ENCODE measurements around the gene NECTIN2. TPM values are rescaled to one million over a fixed set of nuclear protein-coding genes. Genes with fewer than 3 reads are reported as not detected.
"Not testable (repeated sequence)": the region's sequence is repeated elsewhere in the genome, so short reads cannot be mapped to it uniquely, and the experiment has no call there.

The NECTIN2 gene
- polyA plus RNA-seq, 3 donors, result 23.8 to 83.0 (median 58.7) TPM

- WGBS, 3 donors, result 6 to 14% (median 11%) methylated on average over 21 to 26 of the region's 28 CpGs
- not testable (repeated sequence) for H3K27ac ChIP-seq (ENCODE audit: low read depth, low read length)
Measured at GRCh38 chr19:44914433-44915206, 68.5 kb downstream of the NECTIN2 start, which contains the start of gene APOC1. TSS of gene APOC1 (plus strand) at chr19:44914608. CDS start at chr19:44914892, 284 bp downstream.

- H3K27ac ChIP-seq (ENCODE audit: low read depth, low read length), result no peak overlapping the region
- WGBS, 3 donors, result 71 to 79% (median 77%) methylated on average over 8 of the region's 8 CpGs
Measured at GRCh38 chr19:44924243-44924725, 78.2 kb downstream of the NECTIN2 start.

GRCh38 chr19:44925114-44925891, 79.2 kb downstream of the NECTIN2 start:
- 16 to 52% (median 19%) methylated on average over 8 of the region's 8 CpGs for WGBS, 3 donors

GRCh38 chr19:44926245-44927077, 80.4 kb downstream of the NECTIN2 start:
- WGBS, 3 donors, result 41 to 50% (median 50%) methylated on average over 15 to 19 of the region's 19 CpGs
- not testable (repeated sequence) for H3K27ac ChIP-seq (ENCODE audit: low read depth, low read length)

More at GRCh38 chr19:44925114-44925891, 79.2 kb downstream of the NECTIN2 start:
- H3K27ac ChIP-seq (ENCODE audit: low read depth, low read length), result no peak overlapping the region

GRCh38 chr19:44927746-44928145, 81.6 kb downstream of the NECTIN2 start:
- H3K27ac ChIP-seq (ENCODE audit: low read depth, low read length), result no peak overlapping the region
- WGBS, 3 donors, result 27 to 58% (median 33%) methylated on average over 5 of the region's 5 CpGs

GRCh38 chr19:44930088-44930487, 84.0 kb downstream of the NECTIN2 start:
- WGBS, 3 donors, result 52 to 91% (median 91%) methylated on average over 7 of the region's 7 CpGs
- no peak overlapping the region for H3K27ac ChIP-seq (ENCODE audit: low read depth, low read length)

GRCh38 chr19:44931541-44931940, 85.4 kb downstream of the NECTIN2 start:
- H3K27ac ChIP-seq (ENCODE audit: low read depth, low read length), result no peak overlapping the region
- 90 to 94% (median 94%) methylated on average over 4 of the region's 4 CpGs for WGBS, 3 donors

Other genes with a start within 250 kb of the NECTIN2 start
- under 1 TPM in 1 of 3 donors, not detected in 2; 0.62 TPM for gene IGSF23, start 232.7 kb upstream of the NECTIN2 start, polyA plus RNA-seq
- 10 to 100 TPM; 10.5 to 27.1 (median 12.7) TPM for gene PVR, start 202.4 kb upstream of the NECTIN2 start, polyA plus RNA-seq
- gene CEACAM19, start 174.8 kb upstream of the NECTIN2 start, polyA plus RNA-seq, result 1 to 10 TPM; 2.7 to 4.8 (median 3.8) TPM
- gene CEACAM16, start 147.1 kb upstream of the NECTIN2 start, polyA plus RNA-seq, result under 1 TPM in 1 of 3 donors, not detected in 2; 0.07 TPM
- gene BCL3, start 97.6 kb upstream of the NECTIN2 start, polyA plus RNA-seq, result 100 to 1,000 TPM in 1 of 3 donors, 10 to 100 TPM in 2; 33.4 to 150 (median 97.6) TPM
- 10 to 100 TPM in 1 of 3 donors, 1 to 10 TPM in 1, under 1 TPM in 1; 0.45 to 11.1 (median 2.0) TPM for gene CBLC, start 68.4 kb upstream of the NECTIN2 start, polyA plus RNA-seq
- gene BCAM, start 37.2 kb upstream of the NECTIN2 start, polyA plus RNA-seq, result 10 to 100 TPM; 23.8 to 66.5 (median 62.1) TPM
- 10 to 100 TPM; 25.6 to 60.5 (median 26.4) TPM for gene TOMM40, start 45.0 kb downstream of the NECTIN2 start, polyA plus RNA-seq
- gene APOE, start 59.5 kb downstream of the NECTIN2 start, polyA plus RNA-seq, result 1,000 to 10,000 TPM in 1 of 3 donors, 100 to 1,000 TPM in 2; 118 to 1,060 (median 448) TPM
- 10 to 100 TPM; 33.9 to 42.9 (median 40.3) TPM for gene APOC1, start 68.3 kb downstream of the NECTIN2 start, polyA plus RNA-seq
- gene APOC4, start 95.9 kb downstream of the NECTIN2 start, polyA plus RNA-seq, result not detected
- gene APOC2, start 99.8 kb downstream of the NECTIN2 start, polyA plus RNA-seq, result under 1 TPM in 2 of 3 donors, not detected in 1; 0.18 to 0.36 TPM
- 100 to 1,000 TPM in 1 of 3 donors, 10 to 100 TPM in 2; 55.8 to 151 (median 75.7) TPM for gene CLPTM1, start 109.1 kb downstream of the NECTIN2 start, polyA plus RNA-seq
- gene RELB, start 155.2 kb downstream of the NECTIN2 start, polyA plus RNA-seq, result 10 to 100 TPM; 11.0 to 64.9 (median 12.7) TPM
- 10 to 100 TPM; 40.2 to 73.4 (median 57.3) TPM for gene CLASRP, start 192.7 kb downstream of the NECTIN2 start, polyA plus RNA-seq
- under 1 TPM; 0.22 to 0.48 (median 0.45) TPM for gene ZNF296, start 230.2 kb downstream of the NECTIN2 start, polyA plus RNA-seq
- 10 to 100 TPM; 12.4 to 29.6 (median 19.3) TPM for gene GEMIN7, start 233.0 kb downstream of the NECTIN2 start, polyA plus RNA-seq
- 10 to 100 TPM; 15.4 to 17.5 (median 16.9) TPM for gene PPP1R37, start 246.9 kb downstream of the NECTIN2 start, polyA plus RNA-seq

Measured in adipose tissue (tissue), 3 donors.